Stimulated activated naive B cell treated with anti-CD40 and anti-IgM and Interleukin-4, amounts not matched to agents 10 μg/mL and 1 μg/mL and 100 μg/mL, for 72 hours (primary cell): Measurements from ENCODE around the gene VGLL2.

Experiments used
- ATAC-seq, 2 donors: fragments of 150-1000 bp; cut with Tn5 transposase; replicated peaks; 2 replicates each; pipeline ENCODE4 v1.10.0; 2021; ENCODE audit warnings: moderate library complexity in 1 of 2
- DNase-seq: peaks from one replicate; pipeline ENCODE4 v3.0.0; 2021
- H3K27ac Mint-ChIP-seq: one replicate; pipeline ENCODE4 v1.8.0; 2022; ENCODE audit warnings: mild to moderate bottlenecking, mixed read lengths
- H3K27me3 Mint-ChIP-seq, 2 donors: one replicate each; pipeline ENCODE4 v1.8.0; 2022; ENCODE audit warnings: mixed read lengths in 2 of 2
- H3K36me3 Mint-ChIP-seq, 2 donors: one replicate each; pipeline ENCODE4 v1.8.0; 2022; ENCODE audit warnings: mixed read lengths in 2 of 2, mild to moderate bottlenecking in 1 of 2
- H3K4me1 Mint-ChIP-seq, 2 donors: one replicate each; pipeline ENCODE4 v1.8.0; 2022; ENCODE audit warnings: mixed read lengths in 2 of 2, mild to moderate bottlenecking in 1 of 2
- H3K4me3 Mint-ChIP-seq, 2 donors: one replicate each; pipeline ENCODE4 v1.8.0; 2022; ENCODE audit warnings: mild to moderate bottlenecking in 2 of 2, mixed read lengths in 2 of 2, moderate library complexity in 1 of 2
- H3K9me3 Mint-ChIP-seq, 2 donors: one replicate each; pipeline ENCODE4 v1.8.0; 2022; ENCODE audit warnings: mixed read lengths in 2 of 2, mild to moderate bottlenecking in 1 of 2

Gene VGLL2

GRCh38 chr6:117275205-117275604 is 9.8 kb downstream of the VGLL2 start:
- no peaks in the 10 kb centered on the region for H3K9me3 Mint-ChIP-seq
- peaks cover 0 to 3% of the 10 kb centered on the region in 2 donors for H3K4me1 Mint-ChIP-seq
- H3K36me3 Mint-ChIP-seq: no peaks in the 10 kb centered on the region
- H3K4me3 Mint-ChIP-seq: no peak overlapping the region
- ATAC-seq (no peak), DNase-seq (no peak)
- H3K27ac Mint-ChIP-seq: no peak overlapping the region
- peaks cover 33 to 60% of the 10 kb centered on the region in 2 donors for H3K27me3 Mint-ChIP-seq

GRCh38 chr6:117275711-117276110 is 10.4 kb downstream of the VGLL2 start:
- H3K4me3 Mint-ChIP-seq: no peak overlapping the region
- H3K9me3 Mint-ChIP-seq: no peaks in the 10 kb centered on the region
- peaks cover 0 to 3% of the 10 kb centered on the region in 2 donors for H3K4me1 Mint-ChIP-seq
- no peaks in the 10 kb centered on the region for H3K36me3 Mint-ChIP-seq
- DNase-seq (no peak), ATAC-seq (no peak)
- H3K27ac Mint-ChIP-seq: no peak overlapping the region
- peaks cover 37 to 59% of the 10 kb centered on the region in 2 donors for H3K27me3 Mint-ChIP-seq

- Mint-ChIP-seq H3K4me1 (peaks cover 0 to 3% of the 10 kb centered on the region in 2 donors), H3K4me3 (no peak overlapping the region), H3K27me3 (peaks cover 36 to 52% of the 10 kb centered on the region in 2 donors)
Measured at GRCh38 chr6:117276778-117277316, 11.5 kb downstream of the VGLL2 start.

GRCh38 chr6:117280922-117281321 is 15.6 kb downstream of the VGLL2 start:
- H3K4me1 Mint-ChIP-seq: no peaks in the 10 kb centered on the region
- no peak for ATAC-seq

More at GRCh38 chr6:117276778-117277316, 11.5 kb downstream of the VGLL2 start:
- no peak overlapping the region for H3K27ac Mint-ChIP-seq
- no peak for ATAC-seq
- no peak for DNase-seq
- no peaks in the 10 kb centered on the region for H3K9me3 Mint-ChIP-seq
- no peaks in the 10 kb centered on the region for H3K36me3 Mint-ChIP-seq

GRCh38 chr6:117288083-117288715 is 22.8 kb downstream of the VGLL2 start:
- H3K4me3 Mint-ChIP-seq: no peak overlapping the region
- peaks cover 9 to 11% of the 10 kb centered on the region in 2 donors for H3K27me3 Mint-ChIP-seq
- peaks cover 0 to 5% of the 10 kb centered on the region in 2 donors for H3K9me3 Mint-ChIP-seq
- H3K27ac Mint-ChIP-seq: no peak overlapping the region
- no peak for DNase-seq
- ATAC-seq: no peak
- no peaks in the 10 kb centered on the region for H3K36me3 Mint-ChIP-seq
- H3K4me1 Mint-ChIP-seq: no peaks in the 10 kb centered on the region

More at GRCh38 chr6:117280922-117281321, 15.6 kb downstream of the VGLL2 start:
- H3K27ac Mint-ChIP-seq: no peak overlapping the region
- no peak for DNase-seq
- peaks cover 4 to 8% of the 10 kb centered on the region in 2 donors for H3K9me3 Mint-ChIP-seq
- peaks cover 13 to 23% of the 10 kb centered on the region in 2 donors for H3K27me3 Mint-ChIP-seq
- no peaks in the 10 kb centered on the region for H3K36me3 Mint-ChIP-seq
- H3K4me3 Mint-ChIP-seq: no peak overlapping the region

- Mint-ChIP-seq H3K9me3 (peaks cover 0 to 5% of the 10 kb centered on the region in 2 donors), H3K27me3 (peaks cover 9 to 11% of the 10 kb centered on the region in 2 donors), H3K4me3 (no peak overlapping the region), H3K4me1 (no peaks in the 10 kb centered on the region), H3K36me3 (no peaks in the 10 kb centered on the region), H3K27ac (no peak overlapping the region)
- DNase-seq (no peak), ATAC-seq (no peak)
Measured at GRCh38 chr6:117290173-117290846, 25.0 kb downstream of the VGLL2 start.

- H3K27me3 Mint-ChIP-seq: no peaks in the 10 kb centered on the region
- no peaks in the 10 kb centered on the region for H3K4me1 Mint-ChIP-seq
- H3K4me3 Mint-ChIP-seq: no peak overlapping the region
- DNase-seq: no peak
- peaks cover 3 to 4% of the 10 kb centered on the region in 2 donors for H3K9me3 Mint-ChIP-seq
- H3K36me3 Mint-ChIP-seq: no peaks in the 10 kb centered on the region
- no peak for ATAC-seq
- H3K27ac Mint-ChIP-seq: no peak overlapping the region
Measured at GRCh38 chr6:117298941-117299340, 33.6 kb downstream of the VGLL2 start.

- Mint-ChIP-seq H3K4me1 (no peaks in the 10 kb centered on the region), H3K27ac (no peak overlapping the region), H3K4me3 (no peak overlapping the region), H3K36me3 (no peaks in the 10 kb centered on the region), H3K27me3 (no peaks in the 10 kb centered on the region), H3K9me3 (peaks cover 0 to 1% of the 10 kb centered on the region in 2 donors)
- ATAC-seq (no peak), DNase-seq (no peak)
Measured at GRCh38 chr6:117303323-117303722, 38.0 kb downstream of the VGLL2 start.

- no peaks in the 10 kb centered on the region for H3K4me1 Mint-ChIP-seq
- no peak overlapping the region for H3K27ac Mint-ChIP-seq
- peaks cover 0 to 1% of the 10 kb centered on the region in 2 donors for H3K9me3 Mint-ChIP-seq
- DNase-seq: no peak
- no peak overlapping the region for H3K4me3 Mint-ChIP-seq
- no peaks in the 10 kb centered on the region for H3K36me3 Mint-ChIP-seq
- no peaks in the 10 kb centered on the region for H3K27me3 Mint-ChIP-seq
- ATAC-seq: no peak
Measured at GRCh38 chr6:117304446-117304845, 39.1 kb downstream of the VGLL2 start.

GRCh38 chr6:117306227-117306790 is 41.0 kb downstream of the VGLL2 start:
- Mint-ChIP-seq H3K36me3 (no peaks in the 10 kb centered on the region), H3K9me3 (peaks cover 0 to 1% of the 10 kb centered on the region in 2 donors), H3K27me3 (peaks cover 0 to 9% of the 10 kb centered on the region in 2 donors), H3K4me3 (no peak overlapping the region), H3K4me1 (no peaks in the 10 kb centered on the region), H3K27ac (no peak overlapping the region)
- DNase-seq (no peak), ATAC-seq (no peak)

GRCh38 chr6:117307655-117308054 is 42.3 kb downstream of the VGLL2 start:
- ATAC-seq (no peak), DNase-seq (no peak)
- Mint-ChIP-seq H3K4me1 (no peaks in the 10 kb centered on the region), H3K9me3 (peaks cover 0 to 1% of the 10 kb centered on the region in 2 donors), H3K4me3 (no peak overlapping the region), H3K27me3 (peaks cover 0 to 18% of the 10 kb centered on the region in 2 donors), H3K36me3 (no peaks in the 10 kb centered on the region), H3K27ac (no peak overlapping the region)

GRCh38 chr6:117309069-117309468 is 43.7 kb downstream of the VGLL2 start:
- no peak for ATAC-seq
- Mint-ChIP-seq H3K4me1 (no peaks in the 10 kb centered on the region), H3K9me3 (peaks cover 0 to 1% of the 10 kb centered on the region in 2 donors), H3K4me3 (no peak overlapping the region), H3K36me3 (no peaks in the 10 kb centered on the region), H3K27me3 (peaks cover 0 to 19% of the 10 kb centered on the region in 2 donors), H3K27ac (no peak overlapping the region)
- no peak for DNase-seq

- Mint-ChIP-seq H3K27me3 (peaks cover 0 to 19% of the 10 kb centered on the region in 2 donors), H3K4me1 (no peaks in the 10 kb centered on the region), H3K36me3 (no peaks in the 10 kb centered on the region), H3K27ac (no peak overlapping the region), H3K4me3 (no peak overlapping the region), H3K9me3 (peaks cover 0 to under 1% of the 10 kb centered on the region in 2 donors)
- no peak for ATAC-seq
- no peak for DNase-seq
Measured at GRCh38 chr6:117309611-117310010, 44.3 kb downstream of the VGLL2 start.

GRCh38 chr6:117311310-117311709 is 46.0 kb downstream of the VGLL2 start:
- no peak for ATAC-seq
- Mint-ChIP-seq H3K9me3 (no peaks in the 10 kb centered on the region), H3K36me3 (no peaks in the 10 kb centered on the region), H3K4me3 (no peak overlapping the region), H3K27ac (no peak overlapping the region), H3K27me3 (peaks cover 0 to 25% of the 10 kb centered on the region in 2 donors), H3K4me1 (no peaks in the 10 kb centered on the region)
- DNase-seq: no peak
